Measurements from ENCODE around the gene NEDD9.

Gene NEDD9

GRCh38 chr6:11258260-11259237 lies 26.1 kb upstream of the NEDD9 start:
- peak; percentile 38 to 66 for DNase-seq

DNA sequence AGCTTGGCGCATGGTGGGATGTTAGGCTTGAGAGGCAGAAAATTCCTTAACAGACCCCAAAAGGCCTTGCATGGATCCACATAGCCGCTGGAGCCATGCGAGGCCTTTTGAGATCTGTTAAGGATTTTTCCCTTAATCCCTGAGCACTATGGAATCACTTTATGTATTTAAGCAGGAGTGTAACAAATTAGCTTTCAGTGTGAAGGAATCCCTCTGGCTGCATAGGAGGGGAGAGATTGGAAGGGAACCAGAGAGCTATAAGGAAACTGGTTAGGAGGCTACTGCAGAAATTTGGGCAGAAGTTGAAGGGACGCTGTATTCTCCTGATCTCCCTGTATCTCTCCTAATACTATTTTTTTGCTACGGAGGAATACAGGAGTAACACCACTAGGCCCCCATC lies 23.1 kb upstream of the NEDD9 start:
- no peak for DNase-seq

DNA sequence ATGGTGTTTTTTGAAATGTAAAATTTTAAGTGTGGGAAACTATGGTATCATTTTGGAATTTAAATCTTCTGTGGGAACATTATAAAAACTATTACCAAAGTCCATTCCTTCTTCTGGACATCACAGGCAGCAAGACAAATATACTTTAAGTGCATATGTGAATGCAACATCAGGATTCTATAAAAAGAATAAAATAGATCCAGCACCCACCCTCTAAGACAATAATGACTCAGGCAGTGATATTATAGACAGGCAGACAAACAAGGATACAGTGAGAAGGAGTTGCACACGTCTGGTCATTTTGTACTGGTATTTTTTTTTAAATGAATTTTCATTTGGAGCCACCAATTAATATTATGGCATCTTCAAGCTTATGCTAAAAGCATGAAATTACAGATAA lies 21.1 kb upstream of the NEDD9 start:
- DNase-seq: no peak

DNA sequence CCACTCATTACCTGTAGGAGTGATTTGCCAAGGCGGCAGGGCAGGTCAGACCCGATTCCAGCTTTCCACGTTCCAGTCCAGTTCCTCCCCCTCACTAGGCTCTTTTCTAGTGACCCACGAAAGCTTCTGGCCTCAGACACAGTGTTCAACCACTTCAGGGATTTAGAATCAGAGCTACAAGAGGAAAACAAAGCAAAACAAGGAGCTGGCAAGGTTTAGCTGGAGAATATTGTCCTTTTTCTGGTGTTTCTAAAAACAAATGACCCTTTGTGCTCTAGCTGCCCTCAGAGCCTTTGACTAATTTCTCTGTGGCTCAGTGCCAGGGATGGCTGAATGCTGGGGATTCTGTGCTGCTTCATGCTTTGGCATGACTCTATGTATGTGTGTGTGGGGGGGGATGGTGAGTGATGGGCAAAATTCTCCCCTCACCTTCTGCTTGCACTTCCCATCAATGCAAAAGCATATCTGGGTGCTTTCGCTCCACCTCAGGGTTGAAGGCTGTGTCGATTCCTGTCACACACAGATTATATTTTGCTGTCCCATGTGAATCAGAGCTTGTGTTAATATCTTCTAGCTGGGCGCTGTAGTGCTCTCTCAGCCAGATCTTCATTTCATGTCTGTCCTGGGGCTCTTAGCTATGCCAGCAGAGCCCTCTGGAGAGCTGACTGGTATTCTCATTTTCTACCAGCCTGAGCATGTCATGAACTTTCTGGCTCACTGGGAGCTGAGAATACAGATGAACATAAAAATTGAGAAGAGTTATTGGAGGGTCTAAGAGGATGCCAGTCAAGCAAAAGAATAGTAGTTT lies 19.3 kb upstream of the NEDD9 start:
- DNase-seq: no peak

GRCh38 chr6:11250108-11250507 lies 17.6 kb upstream of the NEDD9 start:
- DNase-seq: no peak

GRCh38 chr6:11248974-11249761 lies 16.7 kb upstream of the NEDD9 start:
- no peak for DNase-seq

DNA sequence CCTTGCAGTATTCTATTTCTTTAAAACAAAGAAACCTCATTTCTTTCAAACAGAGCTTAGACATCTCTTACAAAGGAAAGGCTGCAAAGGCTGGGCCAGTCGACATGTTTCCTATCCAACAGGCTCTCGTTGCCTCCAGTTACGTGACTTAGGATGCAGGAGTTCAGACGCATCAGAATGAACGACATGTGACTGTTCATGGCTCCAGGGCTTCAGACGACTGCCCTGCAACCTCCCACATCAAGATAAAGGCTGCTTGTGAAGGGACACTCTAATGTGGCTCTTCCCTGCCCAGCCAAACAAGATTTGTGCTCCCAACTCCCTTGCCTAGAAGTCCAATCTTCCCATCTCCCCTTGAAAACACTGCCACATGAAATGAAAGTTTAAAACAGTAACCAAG lies 14.3 kb upstream of the NEDD9 start:
- DNase-seq: no peak

DNA sequence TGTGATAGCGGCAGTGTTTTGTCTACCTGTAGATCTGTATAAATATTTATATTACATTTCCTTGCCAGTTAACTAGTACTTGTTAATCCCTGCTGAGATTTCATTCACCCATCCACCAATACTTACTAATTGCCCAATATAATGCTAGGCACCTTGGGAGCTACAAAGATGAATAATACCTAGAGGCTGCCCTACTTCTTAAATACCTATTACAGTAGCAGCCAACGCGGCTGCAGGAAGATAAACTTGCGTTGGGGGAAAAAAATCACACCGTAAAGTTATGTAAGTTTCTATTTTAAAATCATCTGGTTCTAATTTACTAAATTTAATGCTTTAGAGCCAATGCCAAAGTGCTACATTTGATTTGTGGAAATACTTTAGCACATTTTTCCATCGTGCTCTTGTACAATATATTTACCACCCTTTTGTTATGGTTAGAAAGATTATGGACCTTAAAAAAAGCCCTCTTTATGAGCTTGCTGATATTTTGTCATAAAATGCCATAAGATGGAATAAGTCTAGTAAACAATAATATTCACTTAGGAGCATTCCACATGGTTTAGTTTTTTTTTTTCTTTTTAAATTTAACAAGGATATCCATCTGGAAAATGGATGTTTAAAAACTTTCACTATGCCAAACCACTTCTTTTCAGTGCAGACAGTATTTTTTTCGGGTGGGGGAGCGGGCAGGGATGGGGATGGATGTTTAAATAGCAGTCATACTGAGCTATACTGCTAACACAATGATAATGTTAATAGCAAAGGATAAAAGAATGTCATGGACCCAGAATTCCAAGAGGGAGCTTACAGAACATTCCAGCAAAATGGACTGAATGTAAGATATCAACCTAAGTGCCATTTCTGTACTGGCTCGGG lies 13.2 kb upstream of the NEDD9 start:
- DNase-seq: no peak

GRCh38 chr6:11244387-11245126 lies 12.1 kb upstream of the NEDD9 start:
- DNase-seq: no peak

- no peak for DNase-seq
Observed at GRCh38 chr6:11243861-11244260, 11.4 kb upstream of the NEDD9 start.

DNA sequence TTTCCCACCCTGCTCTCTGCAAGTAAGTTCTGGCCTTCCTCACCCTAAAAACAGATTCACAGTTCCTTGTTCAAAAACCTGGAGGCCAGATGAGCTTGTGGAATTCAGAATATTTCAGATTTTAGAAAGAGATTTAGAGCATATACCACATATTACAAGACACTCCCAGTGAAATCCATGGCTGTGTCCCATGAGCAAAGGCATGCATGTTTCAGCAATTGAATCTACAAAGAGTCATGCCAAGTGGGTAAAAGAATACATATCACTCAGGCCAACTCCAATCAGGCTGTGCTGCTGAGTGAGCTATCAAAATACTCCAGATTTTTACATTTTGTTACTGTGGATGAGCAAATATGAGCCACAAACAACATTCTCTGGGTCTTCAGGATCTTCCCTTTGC lies 10.2 kb upstream of the NEDD9 start:
- DNase-seq: no peak

DNA sequence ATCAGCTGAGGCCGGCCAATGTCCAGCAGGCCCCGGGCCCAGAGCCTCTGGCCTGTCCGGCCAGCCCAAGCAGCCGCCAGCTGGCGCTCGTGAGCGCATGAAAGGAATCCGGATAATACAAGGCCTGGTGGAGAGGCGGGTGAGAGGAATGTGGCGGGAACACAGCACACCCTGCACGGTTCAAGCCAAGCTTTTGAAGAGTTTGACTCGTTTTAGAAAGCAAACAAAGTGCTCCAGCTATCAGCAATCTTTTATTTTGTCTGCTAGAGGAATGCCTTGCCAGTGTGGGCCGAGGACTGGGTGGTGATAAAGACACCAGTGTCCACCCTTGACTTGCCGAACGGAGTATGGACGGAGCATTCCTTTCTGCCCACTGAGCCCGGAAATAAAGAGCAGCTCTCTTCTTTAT lies 9.3 kb upstream of the NEDD9 start:
- no peak for DNase-seq

GRCh38 chr6:11241154-11241792 lies 8.8 kb upstream of the NEDD9 start:
- DNase-seq: no peak

- DNase-seq: no peak
Observed at GRCh38 chr6:11237956-11238355, 5.5 kb upstream of the NEDD9 start.

- DNase-seq: no peak
Observed at GRCh38 chr6:11237428-11237827, 5.0 kb upstream of the NEDD9 start.

GRCh38 chr6:11236915-11237314 lies 4.4 kb upstream of the NEDD9 start:
- DNase-seq: no peak

DNA sequence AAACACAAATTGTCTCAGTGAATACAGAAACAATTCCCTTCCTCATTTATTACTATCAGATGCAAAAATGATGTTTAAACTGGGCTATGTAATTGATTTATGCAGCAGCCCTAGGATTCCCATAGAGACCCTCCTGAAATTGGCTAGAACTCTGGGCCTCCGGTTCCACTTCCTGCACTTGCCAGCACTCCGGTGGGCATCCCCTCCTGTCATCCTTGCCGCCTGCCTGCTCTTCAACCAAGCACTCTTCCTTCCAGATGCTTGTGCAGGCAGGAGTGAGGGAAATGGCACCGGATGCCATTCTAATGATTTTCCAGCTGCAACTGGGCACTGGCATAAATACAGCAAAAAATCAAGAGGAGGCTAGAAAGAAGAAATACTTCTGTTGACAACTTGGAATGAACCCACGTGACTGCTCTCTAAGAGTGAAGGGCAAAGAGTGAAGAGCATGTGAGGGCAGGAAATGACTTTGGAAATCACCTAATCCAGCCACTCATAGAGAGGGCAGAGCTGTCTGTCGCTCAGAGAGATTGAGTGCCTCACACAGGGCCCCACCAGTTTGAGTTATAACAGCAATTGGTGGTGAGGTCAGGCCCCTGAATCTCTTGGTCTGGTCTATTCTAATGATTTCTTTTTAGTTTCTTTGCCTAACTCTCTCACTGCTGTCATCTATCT lies 3.7 kb upstream of the NEDD9 start:
- peak; percentile 54 to 72 for DNase-seq

DNA sequence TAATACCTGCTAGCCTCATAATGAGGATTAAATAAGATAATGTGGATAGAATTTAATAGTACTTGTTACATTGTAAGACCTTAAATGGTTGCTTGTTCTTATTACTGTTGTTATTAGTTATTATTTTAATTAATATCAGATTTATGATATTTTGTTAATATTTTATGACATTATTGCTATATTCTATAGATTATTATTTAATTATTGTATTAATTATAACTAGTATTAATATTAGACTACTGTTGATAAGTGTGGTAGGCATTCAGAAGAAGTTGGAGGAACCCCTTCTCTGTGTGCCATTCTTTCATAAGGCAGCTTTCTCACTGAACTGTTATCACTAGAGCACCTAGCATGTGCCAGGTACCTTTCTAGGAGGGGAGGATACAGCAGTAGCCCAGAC lies 2.6 kb upstream of the NEDD9 start:
- no peak for DNase-seq

- no peak for DNase-seq
Observed at GRCh38 chr6:11233673-11234573, 1.5 kb upstream of the NEDD9 start.

All from CD4-positive, alpha-beta T cell treated with Interleukin-1 beta for 1 hour (primary cell).